Measurements from ENCODE around the gene SPAG17. TPM values are rescaled to one million over a fixed set of nuclear protein-coding genes. Genes with fewer than 3 reads are reported as not detected.

SPAG17 gene
- total RNA-seq, 1 experiment from 2014 or later = 0.36 TPM

DNA sequence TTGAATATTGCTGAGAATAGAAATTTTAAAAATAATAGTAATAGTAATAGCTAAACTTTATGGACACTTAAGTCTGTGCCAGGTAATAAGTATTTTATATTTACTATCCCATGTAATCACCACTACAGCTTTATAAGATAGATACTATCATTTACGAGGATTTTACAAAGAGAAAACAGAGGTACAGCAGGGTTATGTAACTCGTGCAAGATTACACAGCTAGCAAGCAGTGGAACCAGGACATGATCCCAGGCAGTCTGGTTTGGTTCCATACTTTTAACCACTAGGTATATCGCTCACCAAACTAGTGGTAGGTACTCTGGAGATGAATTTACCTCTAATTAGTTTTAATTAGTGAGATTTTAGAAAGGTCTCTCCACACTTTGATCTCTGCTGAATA, 42.5 kb downstream of the SPAG17 start:
- TF ChIP-seq, protein P1, sequence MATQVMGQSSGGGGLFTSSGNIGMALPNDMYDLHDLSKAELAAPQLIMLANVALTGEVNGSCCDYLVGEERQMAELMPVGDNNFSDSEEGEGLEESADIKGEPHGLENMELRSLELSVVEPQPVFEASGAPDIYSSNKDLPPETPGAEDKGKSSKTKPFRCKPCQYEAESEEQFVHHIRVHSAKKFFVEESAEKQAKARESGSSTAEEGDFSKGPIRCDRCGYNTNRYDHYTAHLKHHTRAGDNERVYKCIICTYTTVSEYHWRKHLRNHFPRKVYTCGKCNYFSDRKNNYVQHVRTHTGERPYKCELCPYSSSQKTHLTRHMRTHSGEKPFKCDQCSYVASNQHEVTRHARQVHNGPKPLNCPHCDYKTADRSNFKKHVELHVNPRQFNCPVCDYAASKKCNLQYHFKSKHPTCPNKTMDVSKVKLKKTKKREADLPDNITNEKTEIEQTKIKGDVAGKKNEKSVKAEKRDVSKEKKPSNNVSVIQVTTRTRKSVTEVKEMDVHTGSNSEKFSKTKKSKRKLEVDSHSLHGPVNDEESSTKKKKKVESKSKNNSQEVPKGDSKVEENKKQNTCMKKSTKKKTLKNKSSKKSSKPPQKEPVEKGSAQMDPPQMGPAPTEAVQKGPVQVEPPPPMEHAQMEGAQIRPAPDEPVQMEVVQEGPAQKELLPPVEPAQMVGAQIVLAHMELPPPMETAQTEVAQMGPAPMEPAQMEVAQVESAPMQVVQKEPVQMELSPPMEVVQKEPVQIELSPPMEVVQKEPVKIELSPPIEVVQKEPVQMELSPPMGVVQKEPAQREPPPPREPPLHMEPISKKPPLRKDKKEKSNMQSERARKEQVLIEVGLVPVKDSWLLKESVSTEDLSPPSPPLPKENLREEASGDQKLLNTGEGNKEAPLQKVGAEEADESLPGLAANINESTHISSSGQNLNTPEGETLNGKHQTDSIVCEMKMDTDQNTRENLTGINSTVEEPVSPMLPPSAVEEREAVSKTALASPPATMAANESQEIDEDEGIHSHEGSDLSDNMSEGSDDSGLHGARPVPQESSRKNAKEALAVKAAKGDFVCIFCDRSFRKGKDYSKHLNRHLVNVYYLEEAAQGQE (IDR thresholded peaks at IDR 0.05; ENCODE audit: insufficient read depth in 1 of 2, low read depth in 2 of 2, low read length in 1 of 2) = no peak
- TF ChIP-seq TCF7L2 (IDR thresholded peaks at IDR 0.05; ENCODE audit: low read depth, low read length) (no peak), POLR2AphosphoS5 (IDR thresholded peaks at IDR 0.05; ENCODE audit: low read depth, low read length) (no peak), SIN3A (IDR thresholded peaks at IDR 0.05; ENCODE audit: borderline replicate concordance, insufficient read depth, low read depth, low read length) (no peak)
- TF ChIP-seq, protein P2, sequence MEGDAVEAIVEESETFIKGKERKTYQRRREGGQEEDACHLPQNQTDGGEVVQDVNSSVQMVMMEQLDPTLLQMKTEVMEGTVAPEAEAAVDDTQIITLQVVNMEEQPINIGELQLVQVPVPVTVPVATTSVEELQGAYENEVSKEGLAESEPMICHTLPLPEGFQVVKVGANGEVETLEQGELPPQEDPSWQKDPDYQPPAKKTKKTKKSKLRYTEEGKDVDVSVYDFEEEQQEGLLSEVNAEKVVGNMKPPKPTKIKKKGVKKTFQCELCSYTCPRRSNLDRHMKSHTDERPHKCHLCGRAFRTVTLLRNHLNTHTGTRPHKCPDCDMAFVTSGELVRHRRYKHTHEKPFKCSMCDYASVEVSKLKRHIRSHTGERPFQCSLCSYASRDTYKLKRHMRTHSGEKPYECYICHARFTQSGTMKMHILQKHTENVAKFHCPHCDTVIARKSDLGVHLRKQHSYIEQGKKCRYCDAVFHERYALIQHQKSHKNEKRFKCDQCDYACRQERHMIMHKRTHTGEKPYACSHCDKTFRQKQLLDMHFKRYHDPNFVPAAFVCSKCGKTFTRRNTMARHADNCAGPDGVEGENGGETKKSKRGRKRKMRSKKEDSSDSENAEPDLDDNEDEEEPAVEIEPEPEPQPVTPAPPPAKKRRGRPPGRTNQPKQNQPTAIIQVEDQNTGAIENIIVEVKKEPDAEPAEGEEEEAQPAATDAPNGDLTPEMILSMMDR (IDR thresholded peaks at IDR 0.05) = no peak
- Histone ChIP-seq H3K27ac (ENCODE audit: low read length) (no peak overlapping the region), H3K4me3 (ENCODE audit: low read depth in 2 of 2, low read length in 2 of 2) (no peak overlapping the region), H3K36me3 (ENCODE audit: control insufficient read depth, insufficient read depth, low read length) (no peaks in the 10 kb centered on the region), H3K4me1 (ENCODE audit: control insufficient read depth, insufficient read depth, low read length) (no peaks in the 10 kb centered on the region), H3K27me3 (ENCODE audit: control insufficient read depth, insufficient read depth, low read length) (no peaks in the 10 kb centered on the region), H3K9me3 (ENCODE audit: control insufficient read depth, insufficient read depth, low read depth, low read length) (no peaks in the 10 kb centered on the region)
- in situ Hi-C loops (cut with HindIII; ENCODE audit: low pct_unique_long_range_greater_than_20kb, low sequenced_read_pairs) (no loop called here), intact Hi-C loops (cut with micrococcal nuclease; ENCODE audit: unreplicated experiment) (no loop called here)
- CTCF ChIA-PET = no interaction called here
- ATAC-seq (no peak), DNase-seq (ENCODE audit: low read depth, low spot score) (no peak)
- POLR2A ChIA-PET = no interaction called here
- no TSS peak for BruUV-seq (replicated peaks)

DNA sequence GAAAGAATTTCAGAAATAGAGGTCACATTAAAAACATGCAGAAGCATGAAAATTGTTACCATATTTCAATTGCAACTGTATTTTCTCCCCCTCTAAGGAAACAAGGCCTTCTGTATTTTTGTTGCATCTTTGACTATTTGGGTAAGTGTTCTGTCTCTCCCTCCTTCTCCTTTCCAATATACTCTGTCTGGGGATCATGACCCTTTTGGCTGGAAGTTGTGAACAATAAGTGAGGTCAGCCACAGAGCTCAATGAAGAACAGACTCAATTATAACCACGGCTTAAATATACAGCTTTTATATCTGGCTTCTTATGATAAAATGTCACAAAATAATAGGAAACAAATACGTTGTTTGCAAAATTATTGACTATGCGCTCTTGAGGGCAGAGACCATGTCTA, 47.1 kb downstream of the SPAG17 start:
- H3K4me3 ChIP-seq (ENCODE audit: low read depth in 2 of 2, low read length in 2 of 2) = no peak overlapping the region
- H3K27ac ChIP-seq (ENCODE audit: low read length) = no peak overlapping the region
- no peaks in the 10 kb centered on the region for H3K4me1 ChIP-seq (ENCODE audit: control insufficient read depth, insufficient read depth, low read length)
- DNase-seq (ENCODE audit: low read depth, low spot score) (no peak), ATAC-seq (no peak)
- POLR2A ChIA-PET = no interaction called here
- intact Hi-C loops (cut with micrococcal nuclease; ENCODE audit: unreplicated experiment) (no loop called here), in situ Hi-C loops (cut with HindIII; ENCODE audit: low pct_unique_long_range_greater_than_20kb, low sequenced_read_pairs) (no loop called here)
- H3K9me3 ChIP-seq (ENCODE audit: control insufficient read depth, insufficient read depth, low read depth, low read length) = no peaks in the 10 kb centered on the region
- no peaks in the 10 kb centered on the region for H3K27me3 ChIP-seq (ENCODE audit: control insufficient read depth, insufficient read depth, low read length)
- CTCF ChIA-PET = no interaction called here
- BruUV-seq (replicated peaks) = no TSS peak
- no peaks in the 10 kb centered on the region for H3K36me3 ChIP-seq (ENCODE audit: control insufficient read depth, insufficient read depth, low read length)
- TF ChIP-seq, protein P2 (IDR thresholded peaks at IDR 0.05) = no peak
- TF ChIP-seq POLR2AphosphoS5 (IDR thresholded peaks at IDR 0.05; ENCODE audit: low read depth, low read length) (no peak), TCF7L2 (IDR thresholded peaks at IDR 0.05; ENCODE audit: low read depth, low read length) (no peak), SIN3A (IDR thresholded peaks at IDR 0.05; ENCODE audit: borderline replicate concordance, insufficient read depth, low read depth, low read length) (no peak)
- TF ChIP-seq, protein P1 (IDR thresholded peaks at IDR 0.05; ENCODE audit: insufficient read depth in 1 of 2, low read depth in 2 of 2, low read length in 1 of 2) = no peak
